ENCODE data around the gene NKD1. TPM values are rescaled to one million over a fixed set of nuclear protein-coding genes. Genes with fewer than 3 reads are reported as not detected.

NKD1 gene
- total RNA-seq, 1 donor from 2014 or later = 0.43 TPM

GRCh38 chr16:50520451-50521245, 27.5 kb upstream of the NKD1 start:
- H3K4me3 Mint-ChIP-seq (ENCODE audit: unreplicated experiment) = no peak overlapping the region
- no peaks in the 10 kb centered on the region for H3K4me1 Mint-ChIP-seq (ENCODE audit: unreplicated experiment)
- H3K27me3 Mint-ChIP-seq (ENCODE audit: unreplicated experiment) = peaks cover 8% of the 10 kb centered on the region
- no peak overlapping the region for H3K27ac Mint-ChIP-seq (ENCODE audit: unreplicated experiment)
- peaks cover 12% of the 10 kb centered on the region for H3K9me3 Mint-ChIP-seq (ENCODE audit: unreplicated experiment)
- DNase-seq (ENCODE audit: extremely low spot score, unreplicated experiment) = peak; percentile 32
- TF ChIP-seq CTCF (IDR thresholded peaks at IDR 0.05) = no peak
- H3K36me3 Mint-ChIP-seq (ENCODE audit: unreplicated experiment) = no peaks in the 10 kb centered on the region

GRCh38 chr16:50521246-50521900, 26.8 kb upstream of the NKD1 start:
- Mint-ChIP-seq H3K9me3 (ENCODE audit: unreplicated experiment) (peaks cover 8% of the 10 kb centered on the region), H3K27ac (ENCODE audit: unreplicated experiment) (no peak overlapping the region), H3K4me1 (ENCODE audit: unreplicated experiment) (no peaks in the 10 kb centered on the region), H3K4me3 (ENCODE audit: unreplicated experiment) (no peak overlapping the region), H3K36me3 (ENCODE audit: unreplicated experiment) (no peaks in the 10 kb centered on the region), H3K27me3 (ENCODE audit: unreplicated experiment) (peaks cover 5% of the 10 kb centered on the region)
- peak; percentile 42 for DNase-seq (ENCODE audit: extremely low spot score, unreplicated experiment)
- TF ChIP-seq CTCF (IDR thresholded peaks at IDR 0.05) = no peak

GRCh38 chr16:50522324-50522723, 25.9 kb upstream of the NKD1 start:
- H3K4me1 Mint-ChIP-seq (ENCODE audit: unreplicated experiment) = no peaks in the 10 kb centered on the region
- no peak for TF ChIP-seq CTCF (IDR thresholded peaks at IDR 0.05)
- peaks cover 5% of the 10 kb centered on the region for H3K27me3 Mint-ChIP-seq (ENCODE audit: unreplicated experiment)
- H3K4me3 Mint-ChIP-seq (ENCODE audit: unreplicated experiment) = no peak overlapping the region
- no peak overlapping the region for H3K27ac Mint-ChIP-seq (ENCODE audit: unreplicated experiment)
- no peak for DNase-seq (ENCODE audit: extremely low spot score, unreplicated experiment)
- no peaks in the 10 kb centered on the region for H3K9me3 Mint-ChIP-seq (ENCODE audit: unreplicated experiment)
- no peaks in the 10 kb centered on the region for H3K36me3 Mint-ChIP-seq (ENCODE audit: unreplicated experiment)

GRCh38 chr16:50523710-50524109, 24.5 kb upstream of the NKD1 start:
- Mint-ChIP-seq H3K4me1 (ENCODE audit: unreplicated experiment) (no peaks in the 10 kb centered on the region), H3K36me3 (ENCODE audit: unreplicated experiment) (no peaks in the 10 kb centered on the region), H3K4me3 (ENCODE audit: unreplicated experiment) (no peak overlapping the region), H3K27me3 (ENCODE audit: unreplicated experiment) (peaks cover 5% of the 10 kb centered on the region), H3K9me3 (ENCODE audit: unreplicated experiment) (no peaks in the 10 kb centered on the region), H3K27ac (ENCODE audit: unreplicated experiment) (no peak overlapping the region)
- TF ChIP-seq CTCF (IDR thresholded peaks at IDR 0.05) = no peak
- DNase-seq (ENCODE audit: extremely low spot score, unreplicated experiment) = peak; percentile 34

GRCh38 chr16:50525262-50525661, 22.9 kb upstream of the NKD1 start:
- Mint-ChIP-seq H3K27ac (ENCODE audit: unreplicated experiment) (no peak overlapping the region), H3K4me1 (ENCODE audit: unreplicated experiment) (no peaks in the 10 kb centered on the region), H3K36me3 (ENCODE audit: unreplicated experiment) (no peaks in the 10 kb centered on the region), H3K27me3 (ENCODE audit: unreplicated experiment) (peaks cover 5% of the 10 kb centered on the region), H3K9me3 (ENCODE audit: unreplicated experiment) (peaks cover 15% of the 10 kb centered on the region), H3K4me3 (ENCODE audit: unreplicated experiment) (no peak overlapping the region)
- DNase-seq (ENCODE audit: extremely low spot score, unreplicated experiment) = no peak
- no peak for TF ChIP-seq CTCF (IDR thresholded peaks at IDR 0.05)
